Mucosa of rectum (tissue), 2 donors: ENCODE data around the gene VWF.
"Not testable (repeated sequence)": the region's sequence is repeated elsewhere in the genome, so short reads cannot be mapped to it uniquely, and the experiment has no call there.

Experiments
- H3K27ac ChIP-seq, 2 donors: one replicate each; pipeline ENCODE4 v1.7.0; 2013; ENCODE audit warnings: inconsistent platforms in 2 of 2, low read depth in 2 of 2, low read length in 2 of 2
- H3K27me3 ChIP-seq, 2 donors: one replicate each; pipeline ENCODE4 v1.7.0; 2013; ENCODE audit warnings: low read length in 2 of 2; ENCODE audit not compliant: control insufficient read depth in 2 of 2, insufficient read depth in 2 of 2
- H3K36me3 ChIP-seq, 2 donors: one replicate each; pipeline ENCODE4 v1.7.0; 2013; ENCODE audit warnings: low read length in 2 of 2; ENCODE audit not compliant: control insufficient read depth in 2 of 2, insufficient read depth in 2 of 2
- H3K4me1 ChIP-seq, 2 donors: one replicate each; pipeline ENCODE4 v1.7.0; 2013; ENCODE audit warnings: low read length in 2 of 2, mild to moderate bottlenecking in 1 of 2; ENCODE audit not compliant: control insufficient read depth in 2 of 2, insufficient read depth in 2 of 2
- H3K4me3 ChIP-seq, 2 donors: one replicate each; pipeline ENCODE4 v1.7.0; 2013; ENCODE audit warnings: low read length in 2 of 2
- H3K9ac ChIP-seq, 2 donors: one replicate each; pipeline ENCODE4 v1.7.0; 2013; ENCODE audit warnings: low read length in 2 of 2, low read depth in 1 of 2, mild to moderate bottlenecking in 1 of 2
- H3K9me3 ChIP-seq, 2 donors: one replicate each; pipeline ENCODE4 v1.7.0; 2013; ENCODE audit warnings: low read length in 2 of 2; ENCODE audit not compliant: control insufficient read depth in 2 of 2
- donor health status: healthy.
- donor health status: Normal muscosa, but diverticular disease.

The VWF gene

GRCh38 chr12:6038160-6038559 is 86.3 kb downstream of the VWF start:
- Histone ChIP-seq H3K4me3 (no peak overlapping the region), H3K9me3 (no peaks in the 10 kb centered on the region), H3K9ac (no peak overlapping the region), H3K27me3 (peaks cover 0 to 1% of the 10 kb centered on the region in 2 donors), H3K36me3 (no peaks in the 10 kb centered on the region), H3K27ac (no peak overlapping the region), H3K4me1 (no peaks in the 10 kb centered on the region)

GRCh38 chr12:6037459-6037858 is 87.0 kb downstream of the VWF start:
- Histone ChIP-seq H3K27me3 (no peaks in the 10 kb centered on the region), H3K27ac (no peak overlapping the region), H3K36me3 (no peaks in the 10 kb centered on the region), H3K4me1 (no peaks in the 10 kb centered on the region), H3K9me3 (no peaks in the 10 kb centered on the region), H3K9ac (no peak overlapping the region), H3K4me3 (no peak overlapping the region)

GRCh38 chr12:6036509-6036908 is 88.0 kb downstream of the VWF start:
- no peaks in the 10 kb centered on the region for H3K27me3 ChIP-seq
- no peak overlapping the region for H3K27ac ChIP-seq
- no peak overlapping the region for H3K4me3 ChIP-seq
- H3K36me3 ChIP-seq = no peaks in the 10 kb centered on the region
- no peaks in the 10 kb centered on the region for H3K9me3 ChIP-seq
- no peaks in the 10 kb centered on the region for H3K4me1 ChIP-seq
- no peak overlapping the region for H3K9ac ChIP-seq

GRCh38 chr12:6034596-6034995 is 89.9 kb downstream of the VWF start:
- Histone ChIP-seq H3K9ac (no peak overlapping the region), H3K27ac (no peak overlapping the region), H3K9me3 (no peaks in the 10 kb centered on the region), H3K4me3 (no peak overlapping the region), H3K4me1 (no peaks in the 10 kb centered on the region), H3K36me3 (no peaks in the 10 kb centered on the region), H3K27me3 (no peaks in the 10 kb centered on the region)

GRCh38 chr12:6033546-6033945 is 90.9 kb downstream of the VWF start:
- no peaks in the 10 kb centered on the region for H3K9me3 ChIP-seq
- H3K36me3 ChIP-seq = no peaks in the 10 kb centered on the region
- no peak overlapping the region for H3K4me3 ChIP-seq
- H3K27me3 ChIP-seq = no peaks in the 10 kb centered on the region
- no peak overlapping the region for H3K9ac ChIP-seq
- no peak overlapping the region for H3K27ac ChIP-seq
- H3K4me1 ChIP-seq = no peaks in the 10 kb centered on the region

GRCh38 chr12:6032726-6033125 is 91.7 kb downstream of the VWF start:
- Histone ChIP-seq H3K36me3 (no peaks in the 10 kb centered on the region), H3K4me3 (no peak overlapping the region)

GRCh38 chr12:6031001-6031400 is 93.5 kb downstream of the VWF start:
- no peaks in the 10 kb centered on the region for H3K4me1 ChIP-seq
- no peaks in the 10 kb centered on the region for H3K27me3 ChIP-seq
- H3K9ac ChIP-seq = no peak overlapping the region
- H3K27ac ChIP-seq = no peak overlapping the region
- H3K36me3 ChIP-seq = no peaks in the 10 kb centered on the region
- H3K9me3 ChIP-seq = no peaks in the 10 kb centered on the region
- no peak overlapping the region for H3K4me3 ChIP-seq

More at GRCh38 chr12:6032726-6033125, 91.7 kb downstream of the VWF start:
- Histone ChIP-seq H3K27ac (no peak overlapping the region), H3K9ac (no peak overlapping the region), H3K9me3 (no peaks in the 10 kb centered on the region), H3K27me3 (no peaks in the 10 kb centered on the region), H3K4me1 (no peaks in the 10 kb centered on the region)

- H3K36me3 ChIP-seq = no peaks in the 10 kb centered on the region
- no peak overlapping the region for H3K27ac ChIP-seq
- no peak overlapping the region for H3K4me3 ChIP-seq
- H3K4me1 ChIP-seq = no peaks in the 10 kb centered on the region
- no peaks in the 10 kb centered on the region for H3K27me3 ChIP-seq
- H3K9ac ChIP-seq = no peak overlapping the region
- H3K9me3 ChIP-seq = no peaks in the 10 kb centered on the region
These were observed 94.4 kb downstream of the VWF start for GRCh38 chr12:6030081-6030480.

GRCh38 chr12:6029401-6029800 is 95.1 kb downstream of the VWF start:
- Histone ChIP-seq H3K9me3 (no peaks in the 10 kb centered on the region), H3K27ac (no peak overlapping the region), H3K4me3 (no peak overlapping the region), H3K9ac (no peak overlapping the region), H3K36me3 (no peaks in the 10 kb centered on the region), H3K4me1 (no peaks in the 10 kb centered on the region), H3K27me3 (no peaks in the 10 kb centered on the region)

- Histone ChIP-seq H3K4me1 (no peaks in the 10 kb centered on the region), H3K27me3 (no peaks in the 10 kb centered on the region), H3K27ac (no peak overlapping the region), H3K4me3 (no peak overlapping the region), H3K36me3 (no peaks in the 10 kb centered on the region), H3K9ac (no peak overlapping the region), H3K9me3 (no peaks in the 10 kb centered on the region)
These were observed 97.5 kb downstream of the VWF start for GRCh38 chr12:6026998-6027397.

- H3K27me3 ChIP-seq, H3K9ac ChIP-seq, H3K4me1 ChIP-seq, H3K9me3 ChIP-seq, H3K27ac ChIP-seq, H3K4me3 ChIP-seq, H3K36me3 ChIP-seq: not testable (repeated sequence)
These were observed 98.7 kb downstream of the VWF start for GRCh38 chr12:6025703-6026298.
